Measurements from ENCODE around the gene CD63. TPM values are rescaled to one million over a fixed set of nuclear protein-coding genes. Genes with fewer than 3 reads are reported as not detected.

CD63 gene
- total RNA-seq, 4 donors from 2014 or later, result 144 to 349 (median 264) TPM

DNA sequence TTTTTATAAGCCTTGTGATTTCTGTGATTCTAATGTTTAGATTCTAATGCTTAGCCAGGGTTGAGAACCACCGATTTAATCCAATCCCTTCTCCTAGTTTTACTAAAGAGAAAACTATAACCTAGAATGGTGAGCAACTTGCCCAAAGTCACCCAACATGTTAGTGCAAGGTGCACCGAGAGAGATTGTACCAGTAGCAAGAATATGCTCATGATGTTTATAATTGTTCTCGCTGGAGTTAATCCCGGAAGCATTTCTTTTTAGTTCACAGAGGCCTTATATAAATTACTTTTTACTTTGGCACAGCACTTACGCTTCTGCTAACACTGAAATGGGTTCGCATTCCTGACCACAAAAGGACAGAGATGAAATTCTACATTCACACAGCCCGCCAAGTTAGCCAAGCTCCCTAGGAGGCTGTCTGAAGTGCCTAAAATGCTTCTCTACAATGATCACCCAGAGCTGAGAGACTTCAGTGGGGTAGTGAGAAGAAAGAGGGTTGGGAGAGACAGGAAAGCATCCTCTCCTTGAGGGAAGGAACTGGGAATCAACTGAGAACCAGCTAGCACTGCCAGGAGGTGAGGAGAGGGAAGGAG is 13.5 kb downstream of the CD63 start:
- H3K4me1 ChIP-seq, result peaks cover 37 to 61% (median 43%) of the 10 kb centered on the region in 3 donors
- intact Hi-C loops (cut with DNase I), result no loop called here

DNA sequence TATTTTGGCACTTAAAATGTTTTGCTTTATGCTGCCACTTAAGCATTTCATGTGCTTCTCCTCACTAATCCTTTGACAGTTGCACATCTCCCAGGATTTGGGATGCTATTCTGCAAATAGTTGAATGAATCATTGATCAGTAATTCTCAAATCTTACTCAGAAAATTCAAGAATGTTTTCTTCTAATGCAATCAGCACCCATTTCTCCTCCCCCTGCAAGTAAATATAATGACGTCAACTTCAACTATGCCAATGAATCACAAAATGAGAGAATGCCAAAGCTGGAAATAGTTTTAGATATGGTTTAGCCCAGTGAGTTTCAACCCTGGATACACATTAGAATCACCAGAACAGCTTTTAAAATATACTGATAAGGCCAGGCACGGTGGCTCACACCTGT is 15.1 kb downstream of the CD63 start:
- H3K9me3 ChIP-seq, result no peaks in the 10 kb centered on the region

More for the DNA sequence above, 13.5 kb downstream of the CD63 start:
- Histone ChIP-seq H3K4me3 (peak overlapping the region; percentile 57 to 89 (median 73)), H3K36me3 (no peaks in the 10 kb centered on the region), H3K27ac (peak overlapping the region; percentile 93 to 98 (median 94)), H3K9me3 (no peaks in the 10 kb centered on the region), H3K27me3 (peaks cover 0 to 3% (median 0%) of the 10 kb centered on the region in 4 donors)
- no peak for TF ChIP-seq POLR2A (IDR thresholded peaks at IDR 0.05)
- no peak for TF ChIP-seq CTCF (IDR thresholded peaks at IDR 0.05)
- 37 to 45% methylated on average over 7 of the region's 7 CpGs for WGBS, 2 donors
- no peak for DNase-seq

GRCh38 chr12:55712700-55713415 is 16.0 kb downstream of the CD63 start:
- Histone ChIP-seq H3K27me3 (peaks cover 0 to 14% (median 0%) of the 10 kb centered on the region in 4 donors), H3K27ac (peak overlapping the region; percentile 27 to 83 (median 60)), H3K36me3 (no peaks in the 10 kb centered on the region), H3K4me3 (no peak overlapping the region), H3K4me1 (peaks cover 23 to 59% (median 34%) of the 10 kb centered on the region in 3 donors), H3K9me3 (no peaks in the 10 kb centered on the region)
- intact Hi-C loops (cut with DNase I), result no loop called here
- TF ChIP-seq CTCF (IDR thresholded peaks at IDR 0.05) (no peak), POLR2A (IDR thresholded peaks at IDR 0.05) (no peak)
- DNase-seq, result no peak
- 36 to 60% methylated on average over 1 of the region's 1 CpG for WGBS, 2 donors

More for the DNA sequence above, 15.1 kb downstream of the CD63 start:
- TF ChIP-seq CTCF (IDR thresholded peaks at IDR 0.05), result no peak
- no peak for TF ChIP-seq POLR2A (IDR thresholded peaks at IDR 0.05)
- H3K27ac ChIP-seq, result peak overlapping the region in 3 of 4 donors; percentile 57 to 83 (median 62)
- H3K4me3 ChIP-seq, result no peak overlapping the region
- no peak for DNase-seq
- 56 to 61% methylated on average over 2 of the region's 2 CpGs for WGBS, 2 donors
- H3K36me3 ChIP-seq, result no peaks in the 10 kb centered on the region
- intact Hi-C loops (cut with DNase I), result no loop called here
- peaks cover 23 to 59% (median 37%) of the 10 kb centered on the region in 3 donors for H3K4me1 ChIP-seq
- H3K27me3 ChIP-seq, result peaks cover 0 to 7% (median 0%) of the 10 kb centered on the region in 4 donors

GRCh38 chr12:55711786-55712553 is 16.8 kb downstream of the CD63 start:
- WGBS, 2 donors, result 54 to 72% methylated on average over 4 of the region's 4 CpGs
- H3K9me3 ChIP-seq, result no peaks in the 10 kb centered on the region
- peaks cover 21 to 59% (median 25%) of the 10 kb centered on the region in 3 donors for H3K4me1 ChIP-seq
- H3K27ac ChIP-seq, result peak overlapping the region; percentile 27 to 83 (median 60)
- intact Hi-C loops (cut with DNase I), result no loop called here
- no peak overlapping the region for H3K4me3 ChIP-seq
- H3K27me3 ChIP-seq, result peaks cover 0 to 23% (median 0%) of the 10 kb centered on the region in 4 donors
- TF ChIP-seq POLR2A (IDR thresholded peaks at IDR 0.05), result no peak
- no peak for TF ChIP-seq CTCF (IDR thresholded peaks at IDR 0.05)
- H3K36me3 ChIP-seq, result no peaks in the 10 kb centered on the region
- DNase-seq, result no peak
